Suprapubic skin (tissue), 4 donors: ENCODE data around the gene RIOK2.
"Not testable (repeated sequence)": the region's sequence is repeated elsewhere in the genome, so short reads cannot be mapped to it uniquely, and the experiment has no call there.

ENCODE experiments used
- EP300 ChIP-seq: sonication (generic); formaldehyde crosslinking; IDR thresholded peaks from one replicate; pipeline ENCODE4 v1.6.1; 2017; ENCODE audit warnings: antibody characterized with exemption
- POLR2A ChIP-seq, 2 donors: fragments of 450-650 bp; IDR thresholded peaks; one replicate each; pipeline ENCODE4 v1.6.1; 2017; ENCODE audit warnings: antibody characterized with exemption in 2 of 2, mild to moderate bottlenecking in 2 of 2, moderate library complexity in 2 of 2
- POLR2AphosphoS5 ChIP-seq, 3 donors: sonication (generic); formaldehyde crosslinking; IDR thresholded peaks; one replicate each; pipeline ENCODE4 v1.6.1; 2017; ENCODE audit warnings: antibody characterized with exemption in 3 of 3
- TF ChIP-seq, protein P1 (sequence below), 2 donors: fragments of 200-600 bp in 1 of 2; fragments of 450-650 bp in 1 of 2; sonication (generic) in 1 of 2; IDR thresholded peaks; one replicate each; pipeline ENCODE4 v1.5.1; 2016 to 2019; ENCODE audit warnings: antibody characterized with exemption in 2 of 2, mild to moderate bottlenecking in 1 of 2, moderate library complexity in 1 of 2

DNA sequence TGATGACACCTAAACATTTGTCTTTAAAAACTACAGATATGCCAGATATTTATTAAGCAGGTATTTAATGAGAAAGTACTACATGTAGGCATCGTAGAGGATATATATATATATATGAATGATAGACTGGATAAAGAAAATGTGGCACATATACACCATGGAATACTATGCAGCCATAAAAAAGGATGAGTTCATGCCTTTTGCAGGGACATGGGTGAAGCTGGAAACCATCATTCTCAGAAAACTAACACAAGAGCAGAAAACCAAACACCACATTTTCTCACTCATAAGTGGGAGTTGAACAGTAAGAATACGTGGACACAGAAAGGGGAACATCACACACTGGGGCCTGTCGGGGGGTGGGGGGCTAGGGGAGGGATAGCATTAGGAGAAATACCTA lies 3.6 kb downstream of the RIOK2 start:
- TF ChIP-seq, protein P1, sequence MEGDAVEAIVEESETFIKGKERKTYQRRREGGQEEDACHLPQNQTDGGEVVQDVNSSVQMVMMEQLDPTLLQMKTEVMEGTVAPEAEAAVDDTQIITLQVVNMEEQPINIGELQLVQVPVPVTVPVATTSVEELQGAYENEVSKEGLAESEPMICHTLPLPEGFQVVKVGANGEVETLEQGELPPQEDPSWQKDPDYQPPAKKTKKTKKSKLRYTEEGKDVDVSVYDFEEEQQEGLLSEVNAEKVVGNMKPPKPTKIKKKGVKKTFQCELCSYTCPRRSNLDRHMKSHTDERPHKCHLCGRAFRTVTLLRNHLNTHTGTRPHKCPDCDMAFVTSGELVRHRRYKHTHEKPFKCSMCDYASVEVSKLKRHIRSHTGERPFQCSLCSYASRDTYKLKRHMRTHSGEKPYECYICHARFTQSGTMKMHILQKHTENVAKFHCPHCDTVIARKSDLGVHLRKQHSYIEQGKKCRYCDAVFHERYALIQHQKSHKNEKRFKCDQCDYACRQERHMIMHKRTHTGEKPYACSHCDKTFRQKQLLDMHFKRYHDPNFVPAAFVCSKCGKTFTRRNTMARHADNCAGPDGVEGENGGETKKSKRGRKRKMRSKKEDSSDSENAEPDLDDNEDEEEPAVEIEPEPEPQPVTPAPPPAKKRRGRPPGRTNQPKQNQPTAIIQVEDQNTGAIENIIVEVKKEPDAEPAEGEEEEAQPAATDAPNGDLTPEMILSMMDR (IDR thresholded peaks at IDR 0.05) = not testable (repeated sequence)
- TF ChIP-seq POLR2A (IDR thresholded peaks at IDR 0.05); POLR2AphosphoS5 (IDR thresholded peaks at IDR 0.05); EP300: not testable (repeated sequence)
